ENCODE data around the gene MANBA. TPM values are rescaled to one million over a fixed set of nuclear protein-coding genes. Genes with fewer than 3 reads are reported as not detected.

The MANBA gene
- total RNA-seq, 1 experiment from 2014 or later: 21.4 TPM

DNA sequence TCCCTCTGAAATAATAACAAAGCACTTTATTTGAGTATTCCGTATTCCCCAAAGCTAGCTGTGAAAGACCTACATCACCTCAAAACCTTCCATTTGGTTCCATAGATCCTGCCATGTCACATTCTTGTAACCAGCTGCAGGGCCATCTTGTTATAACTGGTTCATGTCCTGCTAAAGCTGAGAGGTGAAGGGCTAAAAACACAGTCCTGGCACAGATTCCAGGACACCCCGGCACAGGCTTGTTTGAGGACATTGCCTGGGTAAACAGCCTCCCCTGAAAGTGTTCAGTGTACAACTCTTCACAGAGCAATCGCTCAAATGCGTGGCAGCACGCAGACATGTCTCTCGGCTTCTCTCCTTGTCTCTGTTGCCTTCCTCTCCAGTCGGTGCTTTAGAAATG is 129.2 kb downstream of the MANBA start:
- Mint-ChIP-seq H3K4me1 (no peaks in the 10 kb centered on the region), H3K9me3 (no peaks in the 10 kb centered on the region; a peak in 1 of 5 replicates), H3K36me3 (ENCODE audit: insufficient read depth in 1 of 3, low read depth in 3 of 3) (peaks cover 5 to 18% (median 7%) of the 10 kb centered on the region in 3 experiments), H3K27ac (no peak overlapping the region; a peak in 1 of 7 replicates), H3K27me3 (ENCODE audit: low read depth) (no peaks in the 10 kb centered on the region), H3K4me3 (no peak overlapping the region)
- Histone ChIP-seq H4K20me1 (ENCODE audit: control insufficient read depth, insufficient read depth, insufficient read length) (no peaks in the 10 kb centered on the region), H2BK15ac (ENCODE audit: low read depth, low read length) (no peak overlapping the region), H2BK20ac (ENCODE audit: low read depth, low read length, poor library complexity, severe bottlenecking) (no peak overlapping the region), H3K4me2 (ENCODE audit: insufficient read depth, insufficient read length, low read length) (no peak overlapping the region), H2AFZ (ENCODE audit: low read length) (no peak overlapping the region), H3K4ac (ENCODE audit: low read depth, low read length) (no peak overlapping the region), H3K56ac (ENCODE audit: insufficient read length, low read depth, low read length) (no peak overlapping the region), H3K18ac (ENCODE audit: insufficient read length, low read depth, low read length) (no peak overlapping the region), H2BK120ac (ENCODE audit: low read depth, low read length, poor library complexity, severe bottlenecking) (no peak overlapping the region), H3K9me3 (ENCODE audit: control insufficient read depth, low read depth, low read length) (no peaks in the 10 kb centered on the region), H3K9ac (ENCODE audit: extremely low read depth, insufficient read length, low read length) (no peak overlapping the region), H3K27ac (ENCODE audit: insufficient read length, low read depth, low read length) (no peak overlapping the region), H2AK5ac (ENCODE audit: insufficient read length, low read length) (no peak overlapping the region), H3K27me3 (ENCODE audit: insufficient read depth, low read length) (no peaks in the 10 kb centered on the region), H3K4me1 (ENCODE audit: insufficient read depth, low read length) (no peaks in the 10 kb centered on the region), H3K14ac (ENCODE audit: insufficient read depth, low read length) (no peak overlapping the region), H4K91ac (ENCODE audit: insufficient read length, low read depth, low read length) (no peak overlapping the region), H3K23me2 (ENCODE audit: insufficient read length, low read depth, low read length, poor library complexity, severe bottlenecking) (no peaks in the 10 kb centered on the region), H4K8ac (replicated peaks; ENCODE audit: insufficient read length, low read depth, low read length) (no peak overlapping the region), H4K5ac (ENCODE audit: insufficient read length, low read depth, low read length) (no peak overlapping the region), H3K23ac (ENCODE audit: insufficient read length, low read depth, low read length) (no peak overlapping the region), H3K79me2 (ENCODE audit: insufficient read depth, low read length) (no peaks in the 10 kb centered on the region), H2BK12ac (ENCODE audit: insufficient read length, low read depth, low read length) (no peak overlapping the region), H3T11ph (ENCODE audit: low read length) (no peak overlapping the region), H3K79me1 (ENCODE audit: insufficient read depth, low read depth, low read length, poor library complexity, severe bottlenecking) (no peaks in the 10 kb centered on the region), H2BK5ac (ENCODE audit: insufficient read length, low read length) (no peak overlapping the region)
- DNase-seq: no peak
- TF ChIP-seq, protein P1, sequence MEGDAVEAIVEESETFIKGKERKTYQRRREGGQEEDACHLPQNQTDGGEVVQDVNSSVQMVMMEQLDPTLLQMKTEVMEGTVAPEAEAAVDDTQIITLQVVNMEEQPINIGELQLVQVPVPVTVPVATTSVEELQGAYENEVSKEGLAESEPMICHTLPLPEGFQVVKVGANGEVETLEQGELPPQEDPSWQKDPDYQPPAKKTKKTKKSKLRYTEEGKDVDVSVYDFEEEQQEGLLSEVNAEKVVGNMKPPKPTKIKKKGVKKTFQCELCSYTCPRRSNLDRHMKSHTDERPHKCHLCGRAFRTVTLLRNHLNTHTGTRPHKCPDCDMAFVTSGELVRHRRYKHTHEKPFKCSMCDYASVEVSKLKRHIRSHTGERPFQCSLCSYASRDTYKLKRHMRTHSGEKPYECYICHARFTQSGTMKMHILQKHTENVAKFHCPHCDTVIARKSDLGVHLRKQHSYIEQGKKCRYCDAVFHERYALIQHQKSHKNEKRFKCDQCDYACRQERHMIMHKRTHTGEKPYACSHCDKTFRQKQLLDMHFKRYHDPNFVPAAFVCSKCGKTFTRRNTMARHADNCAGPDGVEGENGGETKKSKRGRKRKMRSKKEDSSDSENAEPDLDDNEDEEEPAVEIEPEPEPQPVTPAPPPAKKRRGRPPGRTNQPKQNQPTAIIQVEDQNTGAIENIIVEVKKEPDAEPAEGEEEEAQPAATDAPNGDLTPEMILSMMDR (conservative IDR thresholded peaks at IDR 0.05): no peak
- no CpG with 5 or more reads among the region's 7 CpGs for WGBS (ENCODE audit: extremely low coverage, insufficient read length, low lambda C conversion rate)
